ENCODE data around the gene PDE4D.
"Not testable (repeated sequence)": the region's sequence is repeated elsewhere in the genome, so short reads cannot be mapped to it uniquely, and the experiment has no call there.

Gene PDE4D

DNA sequence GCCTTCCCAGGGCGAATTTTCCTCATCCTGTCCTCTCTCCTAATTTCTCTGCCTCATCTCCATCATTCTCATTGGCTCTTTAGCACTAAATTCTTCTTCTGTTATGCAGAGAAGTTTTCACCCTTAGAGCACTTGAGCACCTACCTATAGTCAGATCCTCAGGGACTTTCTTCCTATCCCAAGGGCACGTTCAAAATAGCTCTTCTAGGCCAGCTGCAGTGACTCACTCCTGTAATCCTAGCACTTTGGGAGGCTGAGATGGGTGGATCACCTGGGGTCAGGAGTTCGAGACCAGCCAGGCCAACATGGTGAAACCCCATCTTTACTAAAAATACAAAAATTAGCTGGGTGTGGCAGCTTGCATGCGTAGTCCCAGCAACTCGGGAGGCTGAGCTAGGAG lies 320.0 kb downstream of the PDE4D start:
- not testable (repeated sequence) for H3K4me3 ChIP-seq (ENCODE audit: insufficient read depth in 1 of 2, low read depth in 1 of 2, low read length in 2 of 2); H3K23ac ChIP-seq (ENCODE audit: low read length in 2 of 2); H3K4me2 ChIP-seq (ENCODE audit: low read length, poor library complexity, severe bottlenecking); DNase-seq; H2BK15ac ChIP-seq (ENCODE audit: low read depth, poor library complexity, severe bottlenecking); H3K27ac ChIP-seq (ENCODE audit: low read length, poor library complexity, severe bottlenecking); H3K9ac ChIP-seq (ENCODE audit: low read length); H2BK5ac ChIP-seq (ENCODE audit: low read depth, low read length, poor library complexity, severe bottlenecking); H4K91ac ChIP-seq (ENCODE audit: low read length); H2AK5ac ChIP-seq (ENCODE audit: low read length, severe bottlenecking); H3K4me1 ChIP-seq (ENCODE audit: control insufficient read depth, insufficient read depth, low read depth, low read length); H3K79me1 ChIP-seq (replicated peaks; ENCODE audit: low read length, poor library complexity, severe bottlenecking); H2BK120ac ChIP-seq (ENCODE audit: low read depth, low read length); H3K36me3 ChIP-seq (ENCODE audit: control insufficient read depth in 1 of 2, insufficient read depth in 2 of 2, low read depth in 1 of 2, low read length in 2 of 2); H3K9me3 ChIP-seq (ENCODE audit: control insufficient read depth, low read length); H2AFZ ChIP-seq (ENCODE audit: low read depth, low read length); H4K8ac ChIP-seq (ENCODE audit: low read length); H3K14ac ChIP-seq (ENCODE audit: low read length in 2 of 2); H3K27me3 ChIP-seq (ENCODE audit: control insufficient read depth in 1 of 2, insufficient read depth in 1 of 2, low read length in 2 of 2); H3K18ac ChIP-seq (ENCODE audit: low read depth in 1 of 2, low read length in 2 of 2); H3K4ac ChIP-seq (ENCODE audit: low read depth in 1 of 2, low read length in 2 of 2); H2BK12ac ChIP-seq (ENCODE audit: low read length in 2 of 2)
- 89% methylated on average over 2 of the region's 5 CpGs for WGBS

GRCh38 chr5:59571067-59571466 lies 322.5 kb downstream of the PDE4D start:
- no peak overlapping the region for H3K9ac ChIP-seq (ENCODE audit: low read length)
- H3K4ac ChIP-seq (ENCODE audit: low read depth in 1 of 2, low read length in 2 of 2), result no peak overlapping the region
- no peak overlapping the region for H2AK5ac ChIP-seq (ENCODE audit: low read length, severe bottlenecking)
- H4K91ac ChIP-seq (ENCODE audit: low read length), result no peak overlapping the region
- no peak overlapping the region for H3K23ac ChIP-seq (ENCODE audit: low read length in 2 of 2)
- H3K79me1 ChIP-seq (replicated peaks; ENCODE audit: low read length, poor library complexity, severe bottlenecking), result peaks cover 3% of the 10 kb centered on the region
- no peaks in the 10 kb centered on the region for H3K36me3 ChIP-seq (ENCODE audit: control insufficient read depth in 1 of 2, insufficient read depth in 2 of 2, low read depth in 1 of 2, low read length in 2 of 2)
- no peak overlapping the region for H2BK12ac ChIP-seq (ENCODE audit: low read length in 2 of 2)
- H3K27ac ChIP-seq (ENCODE audit: low read length, poor library complexity, severe bottlenecking), result no peak overlapping the region
- WGBS, result 92% methylated on average over 3 of the region's 3 CpGs
- peaks cover 0 to 1% of the 10 kb centered on the region in 2 experiments for H3K27me3 ChIP-seq (ENCODE audit: control insufficient read depth in 1 of 2, insufficient read depth in 1 of 2, low read length in 2 of 2)
- no peak overlapping the region for H3K14ac ChIP-seq (ENCODE audit: low read length in 2 of 2)
- DNase-seq, result no peak
- H2AFZ ChIP-seq (ENCODE audit: low read depth, low read length), result no peak overlapping the region
- H2BK5ac ChIP-seq (ENCODE audit: low read depth, low read length, poor library complexity, severe bottlenecking), result no peak overlapping the region
- H3K9me3 ChIP-seq (ENCODE audit: control insufficient read depth, low read length), result no peaks in the 10 kb centered on the region
- no peak overlapping the region for H2BK15ac ChIP-seq (ENCODE audit: low read depth, poor library complexity, severe bottlenecking)
- no peak overlapping the region for H3K4me3 ChIP-seq (ENCODE audit: insufficient read depth in 1 of 2, low read depth in 1 of 2, low read length in 2 of 2)
- peaks cover under 1% of the 10 kb centered on the region for H3K4me1 ChIP-seq (ENCODE audit: control insufficient read depth, insufficient read depth, low read depth, low read length)
- no peak overlapping the region for H2BK120ac ChIP-seq (ENCODE audit: low read depth, low read length)
- H3K4me2 ChIP-seq (ENCODE audit: low read length, poor library complexity, severe bottlenecking), result no peak overlapping the region
- no peak overlapping the region for H3K18ac ChIP-seq (ENCODE audit: low read depth in 1 of 2, low read length in 2 of 2)
- H4K8ac ChIP-seq (ENCODE audit: low read length), result no peak overlapping the region

- no CpG with 5 or more reads among the region's 3 CpGs for WGBS
- H2AK5ac ChIP-seq (ENCODE audit: low read length, severe bottlenecking), result no peak overlapping the region
Observed at GRCh38 chr5:59569608-59570334, 323.8 kb downstream of the PDE4D start.

DNA sequence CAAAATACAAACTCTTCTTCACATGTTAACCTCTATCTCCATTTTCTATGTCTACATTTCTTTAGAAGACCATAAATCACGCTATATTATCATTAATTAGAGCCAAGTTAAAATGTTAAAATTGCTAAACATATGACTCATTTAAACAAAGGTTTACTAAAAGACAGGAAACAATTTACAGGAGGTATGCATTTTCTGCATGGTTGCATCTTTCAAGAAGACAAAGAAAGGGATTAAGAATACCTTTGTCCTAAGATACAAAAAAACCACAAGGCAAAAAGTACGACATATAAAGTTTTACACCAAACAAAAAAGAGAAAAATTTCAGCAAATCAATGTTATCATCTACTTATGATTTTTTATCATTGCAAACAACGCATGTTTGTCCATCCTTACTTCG lies 324.4 kb downstream of the PDE4D start:
- H3K4me2 ChIP-seq (ENCODE audit: low read length, poor library complexity, severe bottlenecking), result no peak overlapping the region
- H2BK15ac ChIP-seq (ENCODE audit: low read depth, poor library complexity, severe bottlenecking), result no peak overlapping the region
- H2BK120ac ChIP-seq (ENCODE audit: low read depth, low read length), result no peak overlapping the region
- no peak overlapping the region for H4K91ac ChIP-seq (ENCODE audit: low read length)
- peaks cover 6% of the 10 kb centered on the region for H3K4me1 ChIP-seq (ENCODE audit: control insufficient read depth, insufficient read depth, low read depth, low read length)
- no peaks in the 10 kb centered on the region for H3K9me3 ChIP-seq (ENCODE audit: control insufficient read depth, low read length)
- no peak overlapping the region for H3K9ac ChIP-seq (ENCODE audit: low read length)
- peaks cover 7% of the 10 kb centered on the region for H3K79me1 ChIP-seq (replicated peaks; ENCODE audit: low read length, poor library complexity, severe bottlenecking)
- no peak overlapping the region for H2AK5ac ChIP-seq (ENCODE audit: low read length, severe bottlenecking)
- DNase-seq, result no peak
- no peak overlapping the region for H3K4ac ChIP-seq (ENCODE audit: low read depth in 1 of 2, low read length in 2 of 2)
- no peak overlapping the region for H3K18ac ChIP-seq (ENCODE audit: low read depth in 1 of 2, low read length in 2 of 2)
- no peak overlapping the region for H2AFZ ChIP-seq (ENCODE audit: low read depth, low read length)
- no peak overlapping the region for H3K14ac ChIP-seq (ENCODE audit: low read length in 2 of 2)
- H3K4me3 ChIP-seq (ENCODE audit: insufficient read depth in 1 of 2, low read depth in 1 of 2, low read length in 2 of 2), result no peak overlapping the region
- no peak overlapping the region for H3K27ac ChIP-seq (ENCODE audit: low read length, poor library complexity, severe bottlenecking)
- H4K8ac ChIP-seq (ENCODE audit: low read length), result no peak overlapping the region
- 91% methylated on average over 3 of the region's 4 CpGs for WGBS
- H3K27me3 ChIP-seq (ENCODE audit: control insufficient read depth in 1 of 2, insufficient read depth in 1 of 2, low read length in 2 of 2), result peaks cover 0 to 8% of the 10 kb centered on the region in 2 experiments
- no peaks in the 10 kb centered on the region for H3K36me3 ChIP-seq (ENCODE audit: control insufficient read depth in 1 of 2, insufficient read depth in 2 of 2, low read depth in 1 of 2, low read length in 2 of 2)
- H3K23ac ChIP-seq (ENCODE audit: low read length in 2 of 2), result no peak overlapping the region
- no peak overlapping the region for H2BK5ac ChIP-seq (ENCODE audit: low read depth, low read length, poor library complexity, severe bottlenecking)
- H2BK12ac ChIP-seq (ENCODE audit: low read length in 2 of 2), result no peak overlapping the region

More at GRCh38 chr5:59569608-59570334, 323.8 kb downstream of the PDE4D start:
- H3K27me3 ChIP-seq (ENCODE audit: control insufficient read depth in 1 of 2, insufficient read depth in 1 of 2, low read length in 2 of 2), result peaks cover 0 to 8% of the 10 kb centered on the region in 2 experiments
- H3K23ac ChIP-seq (ENCODE audit: low read length in 2 of 2), result no peak overlapping the region
- H3K27ac ChIP-seq (ENCODE audit: low read length, poor library complexity, severe bottlenecking), result no peak overlapping the region
- no peak overlapping the region for H4K91ac ChIP-seq (ENCODE audit: low read length)
- no peak overlapping the region for H2BK120ac ChIP-seq (ENCODE audit: low read depth, low read length)
- H3K18ac ChIP-seq (ENCODE audit: low read depth in 1 of 2, low read length in 2 of 2), result no peak overlapping the region
- H3K36me3 ChIP-seq (ENCODE audit: control insufficient read depth in 1 of 2, insufficient read depth in 2 of 2, low read depth in 1 of 2, low read length in 2 of 2), result no peaks in the 10 kb centered on the region
- H3K79me1 ChIP-seq (replicated peaks; ENCODE audit: low read length, poor library complexity, severe bottlenecking), result peaks cover 4% of the 10 kb centered on the region
- H3K4me2 ChIP-seq (ENCODE audit: low read length, poor library complexity, severe bottlenecking), result no peak overlapping the region
- no peak overlapping the region for H3K9ac ChIP-seq (ENCODE audit: low read length)
- no peak overlapping the region for H2BK15ac ChIP-seq (ENCODE audit: low read depth, poor library complexity, severe bottlenecking)
- H3K14ac ChIP-seq (ENCODE audit: low read length in 2 of 2), result no peak overlapping the region
- no peak overlapping the region for H2AFZ ChIP-seq (ENCODE audit: low read depth, low read length)
- no peak overlapping the region for H4K8ac ChIP-seq (ENCODE audit: low read length)
- no peak overlapping the region for H3K4ac ChIP-seq (ENCODE audit: low read depth in 1 of 2, low read length in 2 of 2)
- no peaks in the 10 kb centered on the region for H3K9me3 ChIP-seq (ENCODE audit: control insufficient read depth, low read length)
- no peak for DNase-seq
- no peak overlapping the region for H3K4me3 ChIP-seq (ENCODE audit: insufficient read depth in 1 of 2, low read depth in 1 of 2, low read length in 2 of 2)
- no peak overlapping the region for H2BK12ac ChIP-seq (ENCODE audit: low read length in 2 of 2)
- no peak overlapping the region for H2BK5ac ChIP-seq (ENCODE audit: low read depth, low read length, poor library complexity, severe bottlenecking)
- H3K4me1 ChIP-seq (ENCODE audit: control insufficient read depth, insufficient read depth, low read depth, low read length), result peaks cover 4% of the 10 kb centered on the region

All from mesenchymal stem cell (in vitro differentiated cells and primary cell).